ENCODE data around the gene ORMDL1. TPM values are rescaled to one million over a fixed set of nuclear protein-coding genes. Genes with fewer than 3 reads are reported as not detected.
A peak's percentile ranks its signal among the peaks of the same experiment; 100 is the strongest.

Gene ORMDL1
- total and polyA plus RNA-seq, 2 of the 13 experiments (the other 11 are each of a cell fraction or from before 2014, with no cell fraction given) = 67.5 to 160 TPM

DNA sequence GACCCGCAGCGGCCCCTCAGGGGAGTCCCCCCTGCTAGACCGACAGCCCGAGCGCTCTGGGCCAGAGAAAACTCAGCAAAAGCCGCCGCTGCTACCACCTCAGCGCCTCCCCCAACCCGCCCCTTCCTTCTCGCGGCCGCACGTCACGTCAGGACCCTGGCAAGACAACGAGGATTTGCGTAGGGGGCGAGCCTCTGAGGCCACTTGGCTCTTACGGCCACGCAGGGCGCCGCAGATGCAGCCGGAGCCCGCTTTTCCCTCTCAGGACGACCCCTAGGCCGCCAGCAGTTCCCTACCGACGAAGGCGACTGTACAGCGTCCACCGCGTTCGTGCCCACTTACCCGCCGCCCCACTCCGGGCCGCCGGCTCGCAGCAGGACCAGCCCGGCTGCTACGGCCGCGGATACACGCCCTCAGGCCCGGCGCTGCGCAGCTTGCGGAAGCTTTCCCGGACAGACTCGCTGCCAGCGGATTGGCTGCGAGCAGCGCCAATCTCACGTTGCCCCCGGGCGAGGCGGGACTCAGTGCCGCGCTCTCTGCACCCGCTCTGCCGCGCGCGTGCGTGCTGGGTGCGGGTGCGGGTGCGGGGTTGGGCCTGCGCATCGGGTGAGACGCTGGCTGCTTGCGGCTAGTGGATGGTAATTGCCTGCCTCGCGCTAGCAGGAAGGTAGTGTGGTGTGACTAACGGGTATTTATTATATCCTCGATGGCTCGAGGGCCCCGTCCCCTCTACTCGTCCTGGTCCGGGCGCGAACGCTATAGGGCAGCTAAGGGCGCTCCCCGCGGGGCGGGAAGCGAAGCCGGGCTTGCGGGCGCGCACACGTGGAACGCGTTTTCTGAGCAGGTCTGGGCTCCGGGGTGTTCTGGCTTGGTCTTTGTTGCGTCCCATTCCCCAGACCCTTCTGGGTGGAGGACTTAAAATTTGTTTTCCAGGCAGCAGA is at the start of gene ORMDL1, which contains the start of gene PMS1 (continued):
- peak; percentile 37 for TF ChIP-seq ZNF557 (CRISPR knock-in tag; IDR thresholded peaks at IDR 0.05)
- TF ChIP-seq ZNF746 (CRISPR knock-in tag; IDR thresholded peaks at IDR 0.05) = peak; percentile 71
- peak; percentile 90 for TF ChIP-seq ZNF280D (CRISPR knock-in tag; IDR thresholded peaks at IDR 0.05)
- TF ChIP-seq ZNF180 (CRISPR knock-in tag; IDR thresholded peaks at IDR 0.05; ENCODE audit: borderline replicate concordance, low read depth) = no peak; the same call in 1 of the 2 replicates
- TF ChIP-seq HNF1A (IDR thresholded peaks at IDR 0.05; ENCODE audit: low read depth) = no peak; the same call in 1 of the 2 replicates
- TF ChIP-seq HNF1A (CRISPR knock-in tag; IDR thresholded peaks at IDR 0.05; ENCODE audit: borderline replicate concordance) = peak; percentile 66; the same call in 1 of the 2 replicates
- TF ChIP-seq ZNF24 (IDR thresholded peaks at IDR 0.05) = no peak
- peak; percentile 89; the same call in 1 of the 2 replicates for TF ChIP-seq ZNF234 (CRISPR knock-in tag; conservative IDR thresholded peaks at IDR 0.05)
- TF ChIP-seq RXRA (CRISPR knock-in tag; IDR thresholded peaks at IDR 0.05) = peak; percentile 87
- TF ChIP-seq, protein P1, sequence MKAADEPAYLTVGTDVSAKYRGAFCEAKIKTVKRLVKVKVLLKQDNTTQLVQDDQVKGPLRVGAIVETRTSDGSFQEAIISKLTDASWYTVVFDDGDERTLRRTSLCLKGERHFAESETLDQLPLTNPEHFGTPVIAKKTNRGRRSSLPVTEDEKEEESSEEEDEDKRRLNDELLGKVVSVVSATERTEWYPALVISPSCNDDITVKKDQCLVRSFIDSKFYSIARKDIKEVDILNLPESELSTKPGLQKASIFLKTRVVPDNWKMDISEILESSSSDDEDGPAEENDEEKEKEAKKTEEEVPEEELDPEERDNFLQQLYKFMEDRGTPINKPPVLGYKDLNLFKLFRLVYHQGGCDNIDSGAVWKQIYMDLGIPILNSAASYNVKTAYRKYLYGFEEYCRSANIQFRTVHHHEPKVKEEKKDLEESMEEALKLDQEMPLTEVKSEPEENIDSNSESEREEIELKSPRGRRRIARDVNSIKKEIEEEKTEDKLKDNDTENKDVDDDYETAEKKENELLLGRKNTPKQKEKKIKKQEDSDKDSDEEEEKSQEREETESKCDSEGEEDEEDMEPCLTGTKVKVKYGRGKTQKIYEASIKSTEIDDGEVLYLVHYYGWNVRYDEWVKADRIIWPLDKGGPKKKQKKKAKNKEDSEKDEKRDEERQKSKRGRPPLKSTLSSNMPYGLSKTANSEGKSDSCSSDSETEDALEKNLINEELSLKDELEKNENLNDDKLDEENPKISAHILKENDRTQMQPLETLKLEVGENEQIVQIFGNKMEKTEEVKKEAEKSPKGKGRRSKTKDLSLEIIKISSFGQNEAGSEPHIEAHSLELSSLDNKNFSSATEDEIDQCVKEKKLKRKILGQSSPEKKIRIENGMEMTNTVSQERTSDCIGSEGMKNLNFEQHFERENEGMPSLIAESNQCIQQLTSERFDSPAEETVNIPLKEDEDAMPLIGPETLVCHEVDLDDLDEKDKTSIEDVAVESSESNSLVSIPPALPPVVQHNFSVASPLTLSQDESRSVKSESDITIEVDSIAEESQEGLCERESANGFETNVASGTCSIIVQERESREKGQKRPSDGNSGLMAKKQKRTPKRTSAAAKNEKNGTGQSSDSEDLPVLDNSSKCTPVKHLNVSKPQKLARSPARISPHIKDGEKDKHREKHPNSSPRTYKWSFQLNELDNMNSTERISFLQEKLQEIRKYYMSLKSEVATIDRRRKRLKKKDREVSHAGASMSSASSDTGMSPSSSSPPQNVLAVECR (CRISPR knock-in tag; IDR thresholded peaks at IDR 0.05; ENCODE audit: borderline replicate concordance) = peak; percentile 98
- TF ChIP-seq, protein P2, sequence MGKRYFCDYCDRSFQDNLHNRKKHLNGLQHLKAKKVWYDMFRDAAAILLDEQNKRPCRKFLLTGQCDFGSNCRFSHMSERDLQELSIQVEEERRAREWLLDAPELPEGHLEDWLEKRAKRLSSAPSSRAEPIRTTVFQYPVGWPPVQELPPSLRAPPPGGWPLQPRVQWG (CRISPR knock-in tag; IDR thresholded peaks at IDR 0.05; ENCODE audit: borderline replicate concordance, low read depth) = no peak
- peak; percentile 94 for TF ChIP-seq ZNF747 (CRISPR knock-in tag; IDR thresholded peaks at IDR 0.05; ENCODE audit: borderline replicate concordance)
- TF ChIP-seq EHMT2 (IDR thresholded peaks at IDR 0.05; ENCODE audit: borderline replicate concordance, low read depth, low read length) = no peak
- peak; percentile 52 for TF ChIP-seq SP5 (CRISPR knock-in tag; IDR thresholded peaks at IDR 0.05; ENCODE audit: borderline replicate concordance, low read depth)
